Body of pancreas (tissue), 4 donors: ENCODE data around the gene ATP11A.

Experiments
- CTCF ChIP-seq, 7 experiments: fragments of 450-650 bp in 4 of 7; fragments of 200-600 bp in 3 of 7; sonication (generic) in 3 of 7; IDR thresholded peaks; one replicate each; pipeline ENCODE4 v1.5.1; 2016 to 2019; ENCODE audit warnings: antibody characterized with exemption in 7 of 7
- POLR2A ChIP-seq, 3 donors: fragments of 450-650 bp; IDR thresholded peaks; one replicate each; pipeline ENCODE4 v1.6.1; 2016; ENCODE audit warnings: antibody characterized with exemption in 3 of 3, mild to moderate bottlenecking in 2 of 3

- TF ChIP-seq POLR2A (IDR thresholded peaks at IDR 0.05), result peak in 1 of 3 donors; percentile 16
- TF ChIP-seq CTCF (IDR thresholded peaks at IDR 0.05), result no peak
These were observed 31.6 kb downstream of the ATP11A start for GRCh38 chr13:112721198-112722104.
